GM21423 (cell line): ENCODE data around the gene ACTRT2.

Source experiments
- ATAC-seq: cut with Tn5 transposase; IDR thresholded peaks from one replicate; pipeline ENCODE4 v1.9.1; 2021; ENCODE audit warnings: mild to moderate bottlenecking, moderate library complexity; ENCODE audit not compliant: unreplicated experiment

Gene ACTRT2

GRCh38 chr1:3017440-3018050 lies 3.7 kb upstream of the ACTRT2 start:
- ATAC-seq = no peak

GRCh38 chr1:3018051-3018471 lies 3.2 kb upstream of the ACTRT2 start:
- no peak for ATAC-seq

GRCh38 chr1:3018576-3018975 lies 2.7 kb upstream of the ACTRT2 start:
- no peak for ATAC-seq

- no peak for ATAC-seq
These were observed 2.2 kb upstream of the ACTRT2 start for GRCh38 chr1:3019007-3019515.

DNA sequence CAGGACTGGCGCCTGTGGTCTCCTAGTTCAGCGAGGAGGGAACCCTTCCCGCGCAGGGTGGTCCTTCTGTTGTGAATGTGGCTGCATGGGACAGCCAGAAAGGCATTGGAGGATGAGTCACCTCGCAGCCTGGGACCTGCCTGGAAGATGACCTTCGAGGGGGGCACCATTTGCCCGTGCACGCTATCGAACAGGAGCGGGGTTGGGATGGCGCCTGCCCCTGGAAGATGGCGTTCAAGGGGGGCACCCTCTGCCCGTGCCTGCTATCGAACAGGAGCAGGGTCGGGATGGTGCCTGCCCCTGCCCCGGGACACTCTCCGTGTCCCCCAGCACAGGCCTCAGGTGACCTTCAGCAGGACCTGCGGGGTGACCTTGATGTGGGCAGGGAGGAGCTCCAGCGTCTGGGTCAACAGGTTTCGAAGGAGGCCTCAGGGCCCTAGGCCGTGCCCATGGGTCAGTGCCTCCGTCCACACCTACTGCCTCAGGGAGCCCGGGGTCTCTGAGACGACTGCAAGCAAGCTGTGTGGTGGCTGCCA lies 1.7 kb upstream of the ACTRT2 start:
- ATAC-seq = no peak

DNA sequence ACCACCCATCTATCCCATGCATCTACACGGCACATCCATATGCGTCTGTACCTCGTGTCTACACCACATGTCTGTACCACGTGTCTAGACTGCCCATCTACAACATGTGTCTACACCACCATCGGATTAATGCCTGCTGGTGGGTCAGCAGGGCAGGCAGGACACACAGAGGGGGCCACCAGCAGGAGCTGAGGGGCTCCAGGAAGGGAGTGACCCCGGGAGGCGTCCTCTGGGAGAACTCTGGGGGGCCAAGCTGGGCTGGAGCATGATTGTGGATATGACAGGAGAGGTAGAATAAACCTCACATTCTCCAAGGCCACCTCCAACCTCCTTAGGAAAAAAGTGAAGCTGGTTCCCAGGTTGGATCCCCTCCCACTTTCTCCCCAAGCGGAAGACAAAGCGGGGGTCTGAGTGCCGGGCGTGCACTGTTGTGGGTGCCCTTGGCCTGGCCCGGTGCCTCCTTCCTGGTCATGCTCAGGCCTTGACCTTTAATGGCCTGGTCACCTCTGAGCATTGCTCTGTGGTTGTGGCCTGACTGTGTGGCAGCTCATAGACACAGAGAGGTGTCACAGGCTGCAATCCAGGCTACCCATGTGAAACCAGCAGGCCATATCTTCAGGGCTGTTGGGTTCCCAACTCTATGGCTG lies 881 bp upstream of the ACTRT2 start:
- ATAC-seq = no peak

DNA sequence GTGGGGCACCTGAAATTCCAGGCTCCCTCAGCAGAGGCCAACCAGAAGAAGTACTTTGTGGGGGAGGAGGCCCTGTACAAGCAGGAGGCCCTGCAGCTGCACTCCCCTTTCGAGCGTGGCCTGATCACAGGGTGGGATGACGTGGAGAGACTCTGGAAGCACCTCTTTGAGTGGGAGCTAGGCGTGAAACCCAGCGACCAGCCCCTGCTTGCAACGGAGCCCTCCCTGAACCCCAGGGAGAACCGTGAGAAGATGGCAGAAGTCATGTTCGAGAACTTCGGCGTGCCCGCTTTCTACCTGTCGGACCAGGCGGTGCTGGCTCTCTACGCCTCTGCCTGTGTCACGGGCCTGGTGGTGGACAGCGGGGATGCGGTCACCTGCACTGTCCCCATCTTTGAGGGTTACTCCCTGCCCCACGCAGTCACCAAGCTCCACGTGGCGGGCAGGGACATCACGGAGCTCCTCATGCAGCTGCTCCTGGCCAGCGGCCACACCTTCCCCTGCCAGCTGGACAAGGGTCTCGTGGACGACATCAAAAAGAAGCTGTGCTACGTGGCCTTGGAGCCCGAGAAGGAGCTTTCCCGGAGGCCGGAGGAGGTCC lies 634 bp downstream of the ACTRT2 start:
- ATAC-seq = no peak

GRCh38 chr1:3022511-3022973 lies 1.3 kb downstream of the ACTRT2 start:
- ATAC-seq = no peak

- ATAC-seq = no peak
These were observed 1.7 kb downstream of the ACTRT2 start for GRCh38 chr1:3022976-3023375.

DNA sequence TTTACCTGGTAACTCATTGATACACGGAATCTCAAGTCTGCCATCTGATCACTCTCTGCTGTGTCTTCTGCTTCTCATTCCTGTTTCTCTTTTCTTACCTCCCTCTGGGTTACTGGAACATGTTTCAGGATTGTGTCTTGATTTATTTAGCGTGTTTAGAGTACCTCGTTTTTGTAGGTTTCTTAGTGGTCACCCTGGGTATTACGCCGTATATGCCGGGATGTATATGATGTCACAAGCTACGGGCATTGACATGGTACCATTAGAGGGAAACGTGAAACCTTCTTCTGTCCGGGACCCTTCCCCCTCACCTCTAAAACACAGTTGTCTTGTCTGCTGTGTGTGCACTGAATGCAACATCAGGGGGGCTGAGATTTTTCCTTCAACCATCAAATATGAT lies 2.8 kb downstream of the ACTRT2 start:
- no peak for ATAC-seq

DNA sequence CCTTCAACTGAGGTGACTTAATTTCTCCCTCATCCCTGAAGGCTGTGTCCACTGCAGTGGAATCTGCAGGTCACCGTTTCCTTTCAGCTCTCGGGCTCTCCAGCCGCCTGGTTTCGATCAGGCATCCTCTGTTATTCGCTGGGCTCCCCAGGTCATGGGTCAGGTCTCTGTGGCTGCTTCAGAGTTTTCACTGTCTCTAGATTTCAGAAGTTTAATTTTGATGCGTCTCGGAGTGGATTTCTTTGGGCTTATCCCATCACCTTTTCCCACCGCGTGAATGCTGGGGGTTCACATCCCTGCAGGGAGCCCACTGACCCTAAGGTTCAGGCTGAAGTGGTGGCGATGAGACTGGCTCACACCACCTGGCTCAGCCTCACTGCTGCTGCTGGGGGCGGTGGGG lies 3.3 kb downstream of the ACTRT2 start:
- ATAC-seq = no peak

GRCh38 chr1:3026124-3026523 lies 4.9 kb downstream of the ACTRT2 start:
- no peak for ATAC-seq

DNA sequence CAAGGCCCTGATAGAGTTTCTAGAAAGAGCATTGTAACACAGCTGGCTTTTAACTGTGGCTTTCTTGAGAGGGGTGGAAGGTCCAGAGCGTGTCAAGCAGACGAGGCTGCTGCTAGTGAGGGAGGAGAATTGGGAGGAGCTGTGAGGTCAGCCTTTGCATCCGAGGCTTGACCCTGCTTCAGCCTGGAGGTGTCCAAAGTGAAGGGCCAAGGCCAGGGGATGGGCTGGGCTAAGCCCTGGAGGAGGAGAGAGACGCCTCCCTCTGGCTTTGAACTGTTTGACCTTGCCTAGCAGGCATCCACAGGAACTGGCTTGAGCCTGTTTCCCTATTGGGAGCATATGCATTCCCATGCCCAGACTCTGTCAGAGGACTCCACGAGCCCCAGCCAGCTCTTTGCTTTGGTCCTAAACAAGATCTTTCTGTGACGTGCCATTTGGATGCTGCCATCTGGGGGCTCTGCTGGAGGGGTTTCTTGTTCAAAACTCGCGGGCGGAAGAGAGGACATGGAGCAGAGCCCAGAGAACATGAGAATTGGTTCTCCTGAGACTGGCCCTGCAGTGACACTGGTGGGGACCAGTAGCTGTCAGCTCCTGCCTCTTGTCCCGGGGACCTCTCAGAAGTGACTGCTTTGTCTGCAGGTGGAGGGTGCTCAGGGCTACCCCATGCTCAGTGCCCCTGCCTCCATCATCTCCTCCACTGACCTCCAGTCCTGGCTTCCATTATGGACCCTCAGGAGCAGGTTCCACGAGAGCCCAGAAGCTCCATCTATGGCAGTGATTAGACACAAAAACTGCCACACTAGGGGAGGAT lies 5.5 kb downstream of the ACTRT2 start:
- ATAC-seq = no peak

- no peak for ATAC-seq
These were observed 6.5 kb downstream of the ACTRT2 start for GRCh38 chr1:3027611-3028371.

DNA sequence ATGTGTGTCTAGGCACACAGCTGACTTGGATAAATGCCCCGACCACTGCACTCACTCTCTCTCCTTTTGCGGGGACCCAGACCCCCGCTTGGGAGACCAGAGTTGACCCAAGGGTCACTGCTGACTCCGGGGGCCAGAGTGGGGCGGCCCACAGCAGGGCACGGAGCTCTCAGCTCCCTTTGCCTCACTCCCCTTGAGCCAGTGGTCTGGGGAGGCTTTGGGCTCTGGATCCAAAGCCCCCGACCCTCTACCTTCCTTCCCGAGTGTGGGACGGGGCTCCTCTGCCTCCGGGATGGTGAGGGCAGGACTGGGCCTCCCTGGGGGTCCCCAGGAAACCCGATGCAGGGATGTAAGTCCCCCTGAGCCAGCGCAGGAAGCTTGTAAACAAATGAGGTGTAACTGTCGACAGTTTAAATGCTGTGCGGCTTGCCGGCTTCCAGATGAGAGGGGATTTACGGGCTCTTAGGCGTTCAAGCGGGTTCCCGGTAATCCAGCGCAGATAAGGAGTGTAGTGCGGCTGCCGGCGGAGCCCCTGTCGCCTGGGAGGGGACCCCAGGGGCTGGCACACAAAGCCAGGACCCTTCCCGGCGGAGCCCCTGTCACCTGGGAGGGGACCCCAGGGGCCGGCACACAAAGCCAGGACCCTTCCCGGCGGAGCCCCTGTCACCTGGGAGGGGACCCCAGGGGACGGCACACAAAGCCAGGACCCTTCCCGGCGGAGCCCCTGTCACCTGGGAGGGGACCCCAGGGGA lies 7.4 kb downstream of the ACTRT2 start:
- no peak for ATAC-seq

DNA sequence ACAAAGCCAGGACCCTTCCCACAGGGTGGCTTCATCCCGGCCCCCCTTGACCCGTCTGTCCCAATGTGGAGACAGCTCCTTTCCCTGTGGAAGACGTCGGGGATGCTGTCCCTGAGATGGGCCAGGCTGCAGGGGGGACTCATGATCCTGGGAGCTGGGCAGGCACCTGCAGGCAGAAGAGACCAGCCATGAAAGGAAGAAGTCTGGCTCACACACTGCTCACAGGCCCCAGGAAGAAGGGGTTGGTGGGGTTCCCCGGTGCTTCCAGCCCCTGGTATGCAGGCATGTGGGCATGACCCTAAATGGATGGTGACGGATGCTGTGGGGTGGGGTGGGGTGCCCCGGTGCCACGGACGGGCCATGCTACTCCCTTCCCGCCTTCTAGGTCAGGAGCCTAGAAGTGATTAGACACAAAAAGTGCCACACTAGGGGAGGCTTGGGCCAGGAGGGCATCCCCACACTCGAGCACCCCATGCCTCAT lies 8.3 kb downstream of the ACTRT2 start:
- no peak for ATAC-seq

DNA sequence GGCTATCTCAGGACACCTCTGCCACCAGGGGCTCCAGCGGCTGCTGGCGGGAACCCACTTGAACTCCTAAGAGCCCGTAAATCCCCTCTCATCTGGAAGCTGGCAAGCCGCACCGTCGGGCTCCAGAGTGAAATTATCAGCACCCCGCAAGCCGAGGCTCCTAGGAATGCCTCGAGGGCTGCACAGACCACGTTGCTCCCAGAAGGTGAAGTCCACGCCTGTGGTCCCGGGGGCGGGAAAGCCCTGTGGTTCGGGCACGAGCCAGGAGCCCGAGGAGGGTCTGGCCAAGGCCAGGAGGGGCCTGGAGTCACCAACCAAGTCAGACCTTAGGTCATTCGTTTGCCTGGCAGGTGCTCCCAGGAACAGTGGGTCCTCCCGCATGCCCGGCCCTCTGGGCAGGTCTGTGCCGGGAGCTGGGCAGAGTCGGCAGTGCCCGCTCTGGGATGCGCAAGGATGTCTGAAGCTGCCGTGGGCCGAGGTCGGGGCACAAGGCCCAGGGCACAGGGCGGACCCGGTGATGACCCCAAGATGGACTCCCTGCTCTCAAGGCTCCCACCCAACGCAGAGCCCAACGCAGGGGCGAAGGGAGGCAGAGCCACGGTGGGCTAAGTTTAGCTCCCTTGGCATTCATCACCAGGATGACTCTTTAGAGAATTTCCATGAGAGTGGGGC lies 8.9 kb downstream of the ACTRT2 start:
- no peak for ATAC-seq

GRCh38 chr1:3030663-3031381 lies 9.6 kb downstream of the ACTRT2 start:
- ATAC-seq = no peak
